DLD1 (cell line): Measurements from ENCODE around the gene NMNAT1.
"Not testable (repeated sequence)": the region's sequence is repeated elsewhere in the genome, so short reads cannot be mapped to it uniquely, and the experiment has no call there.

Source experiments
- in situ Hi-C: cut with HindIII; loops from 2 replicates; pipeline ENCODE4 v1.10.0; 2017; ENCODE audit warnings: low sequenced_read_pairs

The NMNAT1 gene

DNA sequence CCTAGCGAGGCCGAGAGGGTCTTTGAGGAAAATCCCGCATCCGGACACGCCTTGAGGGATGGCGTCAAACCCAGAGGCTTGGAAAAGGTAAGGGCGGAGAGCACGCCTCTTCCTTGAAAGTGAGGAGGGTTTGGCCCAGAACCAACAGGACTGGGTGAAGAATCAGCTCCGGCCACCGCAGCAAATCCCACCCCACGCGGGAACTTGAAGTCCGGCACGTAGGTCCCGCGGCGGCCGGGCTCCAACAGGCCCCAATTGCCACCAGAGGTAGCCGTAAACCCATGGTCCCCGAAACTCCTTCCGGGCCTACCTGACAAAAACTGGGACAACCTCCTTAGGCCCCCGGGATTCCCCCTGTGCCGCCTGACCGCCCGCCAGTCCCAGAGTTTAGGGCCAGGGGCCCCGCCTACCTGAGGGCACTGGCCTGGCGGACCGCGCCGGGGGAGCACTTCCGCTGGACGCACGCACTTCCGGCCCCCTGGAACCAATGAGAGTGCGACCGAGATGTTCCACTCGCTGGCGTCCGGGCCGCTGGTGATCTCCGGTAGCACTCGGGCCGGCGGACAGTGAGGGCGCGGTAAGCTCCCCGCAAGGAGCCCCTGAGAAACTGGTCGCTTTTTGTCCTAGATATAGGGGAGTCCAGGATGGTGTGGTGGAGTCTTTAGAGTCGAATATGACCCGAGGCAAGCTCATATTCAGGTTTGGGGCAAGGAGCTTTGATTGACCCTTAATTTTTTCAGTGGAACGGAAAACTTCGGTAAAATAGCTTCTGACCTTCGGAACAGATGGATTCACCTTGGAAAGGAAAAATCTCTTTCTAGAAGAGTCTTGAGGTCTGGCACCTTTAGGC, at the start of gene NMNAT1, which contains the start of gene LZIC:
TSS of gene NMNAT1 (plus strand) at position 537 of the 850 bp plus-strand sequence. CDS start 28,599 bp downstream, outside the sequence.
TSS of gene LZIC (minus strand) at position 453 of the 850 bp plus-strand sequence. CDS start 6,772 bp downstream, outside the sequence.
- in situ Hi-C loops, result no loop called here

DNA sequence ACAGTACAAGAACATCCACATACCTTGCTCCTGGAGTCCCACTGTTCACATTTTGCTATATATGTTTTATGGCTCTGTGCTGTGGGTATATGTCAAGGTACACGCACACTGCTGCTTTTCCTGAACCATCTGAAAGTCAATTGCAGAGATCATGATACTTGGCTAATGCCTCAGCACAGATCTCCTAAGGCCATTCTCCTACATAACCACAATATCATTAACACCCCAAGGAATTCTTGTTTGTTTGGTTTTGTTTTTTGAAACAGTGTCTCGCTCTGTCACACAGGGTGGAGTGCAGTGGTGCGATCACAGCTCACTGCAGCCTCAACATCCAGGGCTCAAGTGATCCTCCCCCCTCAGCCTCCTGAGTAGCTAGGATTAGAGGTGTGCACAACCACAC, 49.2 kb upstream of the NMNAT1 start:
- in situ Hi-C loops, result loop anchor here (25.0 kb wide), 1 partner anchor 107 kb away; no protein-coding TSS in a partner anchor

DNA sequence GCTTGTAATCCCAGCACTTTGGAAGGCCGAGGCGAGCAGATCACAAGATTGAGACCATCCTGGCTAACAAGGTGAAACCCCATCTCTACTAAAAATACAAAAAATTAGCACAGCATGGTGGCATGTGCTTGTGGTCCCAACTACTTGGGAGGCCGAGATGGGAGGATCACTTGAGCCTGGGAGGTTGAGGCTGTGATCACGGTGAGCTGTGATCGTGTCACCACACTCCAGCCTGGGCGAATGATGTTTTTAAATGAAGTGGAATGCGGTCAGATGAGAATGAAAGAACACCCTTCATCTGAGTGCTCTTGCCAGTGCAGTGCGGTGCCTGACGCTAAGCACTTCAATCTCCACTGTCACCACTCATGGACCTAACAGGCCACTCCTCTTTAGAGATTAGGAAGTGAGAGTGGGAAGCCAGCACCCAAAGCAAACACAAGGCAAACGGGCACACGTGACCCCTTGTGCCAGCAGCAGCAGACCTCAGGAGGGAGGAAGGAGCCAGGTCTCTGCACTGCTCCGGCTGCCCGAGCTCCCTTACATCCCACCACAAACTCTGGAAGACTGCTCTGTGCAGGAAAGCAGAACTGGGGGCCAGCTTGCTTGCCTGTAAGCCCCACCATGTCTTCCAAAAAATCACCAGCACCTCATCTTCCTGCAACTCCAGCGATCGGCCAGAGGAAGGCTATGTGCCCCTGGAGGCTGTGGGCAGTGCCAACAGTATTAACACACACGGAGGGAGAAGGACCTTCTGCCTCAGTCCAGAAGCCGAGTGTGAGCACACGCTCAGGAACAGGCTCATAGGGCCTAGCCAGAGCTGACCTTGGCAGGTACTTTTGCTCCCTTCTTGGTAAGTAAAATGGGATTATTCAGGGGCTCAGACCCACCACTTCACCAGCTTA, 42.9 kb upstream of the NMNAT1 start:
- in situ Hi-C loops, result no loop called here

GRCh38 chr1:9901148-9902059, 41.9 kb upstream of the NMNAT1 start:
- in situ Hi-C loops, result no loop called here

DNA sequence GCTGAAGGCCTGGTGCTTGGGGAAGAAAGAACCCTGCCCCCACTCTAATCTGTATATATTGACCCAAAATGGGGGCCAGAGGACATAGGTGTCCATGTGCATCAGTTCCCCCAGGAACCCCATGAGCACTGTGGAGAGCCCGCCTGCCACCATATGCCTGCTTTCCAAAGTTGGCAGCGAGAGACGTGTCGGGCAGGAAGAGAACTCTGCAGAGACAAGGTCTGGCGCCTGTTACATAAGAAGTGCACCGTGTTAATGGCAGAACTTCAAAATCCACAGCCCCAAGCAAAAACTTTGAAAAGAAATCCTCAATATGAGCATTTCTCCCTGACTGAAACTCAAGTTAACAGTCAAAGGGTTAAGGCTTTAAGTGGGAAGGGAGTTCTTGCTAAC, 41.2 kb upstream of the NMNAT1 start:
- in situ Hi-C loops, result no loop called here

DNA sequence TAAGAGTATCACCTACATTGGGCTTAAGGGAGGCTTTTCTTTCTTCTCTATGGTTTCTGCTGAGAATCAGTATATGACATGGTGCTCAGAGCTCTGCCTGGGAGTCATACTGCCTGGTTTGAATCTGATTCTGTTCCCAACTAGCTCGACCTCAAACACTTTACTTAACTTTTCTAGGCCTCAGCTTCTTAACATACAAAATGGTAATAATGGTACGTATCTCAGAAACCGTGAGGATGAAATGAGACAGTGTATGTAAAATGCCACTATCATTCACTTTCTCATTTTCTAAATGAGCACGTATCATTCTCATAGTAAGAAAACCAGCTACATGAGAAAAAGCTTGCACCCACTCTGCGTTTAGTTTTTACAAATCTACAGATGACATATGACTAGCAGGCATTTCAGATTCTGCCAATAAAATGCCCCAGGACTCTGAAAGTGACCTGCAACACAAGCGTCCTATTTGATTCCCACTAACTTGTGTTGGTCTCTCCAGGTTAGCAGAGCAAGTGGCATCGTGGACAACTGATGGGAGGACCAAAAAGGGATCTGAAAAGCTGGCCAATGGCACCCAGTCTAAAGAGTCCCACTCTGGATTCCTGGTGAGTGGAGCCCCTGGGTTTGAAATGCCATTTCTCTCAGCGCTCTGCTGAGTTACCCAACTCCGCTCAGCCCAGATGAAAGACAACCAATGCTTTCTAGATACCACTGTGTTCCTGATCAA, 39.3 kb upstream of the NMNAT1 start:
- in situ Hi-C loops, result no loop called here

DNA sequence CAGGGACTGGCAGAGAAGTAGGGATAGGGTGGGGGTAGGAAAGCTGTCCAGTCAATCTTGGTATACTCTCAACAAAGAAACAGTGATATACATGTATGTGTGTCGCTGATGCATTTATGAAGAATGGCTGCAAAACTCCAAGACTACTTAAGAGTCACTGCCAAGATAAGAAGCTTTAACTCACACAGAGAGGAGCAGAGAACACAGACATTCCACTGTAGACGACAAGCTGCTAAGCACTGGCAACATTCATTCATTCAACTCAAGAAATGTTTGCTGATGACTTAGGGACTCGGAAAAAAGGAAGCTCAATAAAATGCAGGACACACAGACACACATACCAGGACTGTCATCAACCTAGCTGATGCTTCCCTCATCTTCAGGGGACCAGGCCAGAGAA, 38.7 kb upstream of the NMNAT1 start:
- in situ Hi-C loops, result no loop called here

GRCh38 chr1:9905010-9905409, 38.3 kb upstream of the NMNAT1 start:
- in situ Hi-C loops, result no loop called here

- in situ Hi-C loops, result no loop called here
These were observed 36.8 kb upstream of the NMNAT1 start for GRCh38 chr1:9906466-9906865.

GRCh38 chr1:9907441-9907840, 35.8 kb upstream of the NMNAT1 start:
- in situ Hi-C loops, result no loop called here

DNA sequence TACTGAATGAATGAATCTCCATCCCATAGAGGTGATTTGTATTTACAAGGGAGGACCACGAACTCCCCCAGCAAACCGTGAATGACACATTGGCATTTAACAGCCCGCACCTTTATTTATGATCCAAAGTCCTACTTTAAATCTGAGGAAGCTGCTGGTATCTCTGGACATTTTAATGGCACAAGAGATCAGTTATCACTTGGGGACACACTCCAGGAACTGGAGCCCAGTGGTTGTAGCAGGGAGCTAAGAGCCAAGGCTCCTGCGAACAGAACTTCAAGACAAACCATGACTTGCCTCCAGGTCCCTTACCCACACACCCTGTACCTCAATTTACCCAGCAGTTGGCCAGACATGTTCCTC, 34.4 kb upstream of the NMNAT1 start:
- in situ Hi-C loops, result no loop called here

- in situ Hi-C loops, result no loop called here
These were observed 33.8 kb upstream of the NMNAT1 start for GRCh38 chr1:9909234-9910046.

GRCh38 chr1:9910076-9910422, 33.2 kb upstream of the NMNAT1 start, which contains the start of gene CTNNBIP1:
Gene CTNNBIP1 (minus strand): TSS chr1:9910269. CDS start chr1:9872064, 38,205 bp downstream.
- in situ Hi-C loops, result no loop called here

DNA sequence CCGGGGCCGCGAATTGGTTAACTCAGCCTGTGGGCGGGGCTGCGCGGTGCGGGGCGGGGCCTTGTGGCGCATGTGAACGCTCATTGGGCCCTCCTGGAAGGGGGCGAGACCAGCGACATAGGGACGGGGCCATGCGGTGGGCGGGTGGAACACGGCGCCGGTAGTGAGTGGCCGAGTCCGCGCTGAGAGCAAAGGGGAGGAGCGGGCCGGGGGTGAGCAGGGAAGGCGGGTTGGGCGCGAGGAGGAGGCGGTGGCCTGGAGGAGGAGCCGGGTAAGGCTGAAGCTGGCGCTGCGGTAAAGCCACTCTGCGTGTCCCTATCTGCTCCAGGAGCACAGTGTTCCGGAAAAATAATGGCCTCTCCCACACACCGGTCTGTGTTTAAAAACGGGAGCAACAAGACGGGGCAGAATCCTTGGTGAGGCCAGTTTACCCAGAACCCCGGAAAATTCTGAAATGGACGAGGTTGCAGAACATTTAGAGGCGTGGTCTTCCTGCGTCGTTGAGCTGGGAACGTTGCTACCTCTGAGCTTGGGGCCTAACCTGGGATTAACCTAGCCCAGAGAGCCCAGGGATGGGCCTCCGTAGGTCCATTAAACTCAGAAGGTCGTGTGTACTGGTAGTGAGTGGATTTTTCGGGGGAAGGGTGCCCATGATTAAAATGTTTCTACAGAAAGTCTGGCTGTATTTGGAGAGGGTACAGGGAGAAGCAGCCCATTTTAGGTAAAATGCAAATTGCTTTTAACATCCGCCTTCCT, 32.7 kb upstream of the NMNAT1 start:
- in situ Hi-C loops, result no loop called here

- in situ Hi-C loops, result no loop called here
These were observed 30.9 kb upstream of the NMNAT1 start for GRCh38 chr1:9912264-9912936.

DNA sequence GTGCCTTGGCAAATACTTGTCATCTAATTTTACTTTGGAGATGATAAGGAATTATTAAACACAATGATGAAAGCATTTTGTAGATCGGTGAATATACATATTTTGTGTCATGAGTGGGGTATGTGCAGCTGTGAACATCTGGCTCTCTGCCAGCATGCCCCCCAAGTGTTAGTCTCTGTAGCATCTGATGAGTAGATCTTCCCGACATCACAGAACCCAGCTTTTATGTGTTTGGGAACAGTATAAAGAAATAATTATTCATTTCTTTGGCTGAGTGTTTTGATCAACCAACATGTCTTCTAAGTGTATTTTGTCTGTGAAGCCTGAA, 28.7 kb upstream of the NMNAT1 start:
- in situ Hi-C loops, result no loop called here

DNA sequence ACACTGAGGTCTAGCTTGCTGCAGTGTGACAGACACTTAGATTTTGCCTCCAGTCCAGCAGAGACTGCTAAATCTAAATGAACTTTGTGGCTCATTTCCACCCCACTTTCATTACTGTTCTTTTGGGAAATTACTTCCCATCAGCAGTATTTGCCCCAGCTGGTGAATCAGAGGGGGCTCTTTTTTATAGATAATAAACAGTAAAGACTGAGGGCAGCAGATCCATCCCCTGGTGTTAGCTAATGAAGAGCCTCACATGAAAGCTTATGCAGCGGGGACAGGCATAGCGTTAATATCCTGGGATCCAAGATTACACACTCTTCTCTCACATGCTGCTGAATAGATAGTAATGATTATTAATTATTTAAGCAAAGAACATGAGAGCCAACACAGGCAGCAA, 26.8 kb upstream of the NMNAT1 start:
- in situ Hi-C loops, result no loop called here

DNA sequence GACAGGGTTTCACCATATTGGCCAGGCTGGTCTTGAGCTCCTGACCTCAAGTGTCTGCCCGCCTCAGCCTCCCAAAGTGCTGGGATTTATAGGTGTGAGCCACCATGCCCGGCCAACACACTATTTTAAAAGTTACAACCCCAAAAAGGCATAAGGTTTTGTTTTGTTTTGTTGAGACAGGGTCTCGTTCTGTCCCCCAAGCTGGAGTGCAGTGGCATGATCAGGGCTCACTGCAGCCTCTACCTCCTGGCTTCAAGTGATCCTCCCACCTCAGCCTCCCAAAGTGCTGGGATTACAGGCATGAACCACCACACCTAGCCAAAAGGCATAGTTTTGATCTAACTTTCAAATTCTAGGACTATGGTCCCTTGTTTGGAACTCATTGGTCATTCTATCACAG, 25.8 kb upstream of the NMNAT1 start:
- in situ Hi-C loops, result not testable (repeated sequence)
